Measurements from ENCODE around the gene PCDHGC5. TPM values are rescaled to one million over a fixed set of nuclear protein-coding genes. Genes with fewer than 3 reads are reported as not detected.

PCDHGC5 gene
- polyA plus RNA-seq, 3 donors from 2014 or later = not detected

GRCh38 chr5:141534492-141535213 is 45.8 kb downstream of the PCDHGC5 start:
- no peaks in the 10 kb centered on the region for H3K9me3 Mint-ChIP-seq
- H3K4me3 Mint-ChIP-seq = no peak overlapping the region
- peaks cover 0 to 2% (median under 1%) of the 10 kb centered on the region in 3 donors for H3K27me3 Mint-ChIP-seq (ENCODE audit: low read depth in 3 of 3)
- H3K27ac Mint-ChIP-seq = peak overlapping the region in 4 of 6 donors; percentile 49 to 70 (median 51)
- peaks cover 12 to 24% (median 19%) of the 10 kb centered on the region in 3 donors for H3K36me3 Mint-ChIP-seq
- no peak for DNase-seq
- peaks cover 10 to 31% of the 10 kb centered on the region in 2 donors for H3K4me1 Mint-ChIP-seq

Other genes with a start within 250 kb of the PCDHGC5 start
- gene PCDHB15, start 243.7 kb upstream of the PCDHGC5 start, polyA plus RNA-seq = under 1 TPM in 1 of 3 donors, not detected in 2; 0.16 TPM
- gene SLC25A2, start 185.0 kb upstream of the PCDHGC5 start, polyA plus RNA-seq = not detected
- gene TAF7, start 168.3 kb upstream of the PCDHGC5 start, polyA plus RNA-seq = 100 to 1,000 TPM; 136 to 191 (median 151) TPM
- not detected for gene PCDHGA1, start 158.6 kb upstream of the PCDHGC5 start, polyA plus RNA-seq
- gene PCDHGA2, start 150.3 kb upstream of the PCDHGC5 start, polyA plus RNA-seq = not detected
- under 1 TPM in 1 of 3 donors, not detected in 2; 0.11 TPM for gene PCDHGA3, start 145.3 kb upstream of the PCDHGC5 start, polyA plus RNA-seq
- gene PCDHGB1, start 139.0 kb upstream of the PCDHGC5 start, polyA plus RNA-seq = not detected
- under 1 TPM in 2 of 3 donors, not detected in 1; 0.10 to 0.11 TPM for gene PCDHGA4, start 134.1 kb upstream of the PCDHGC5 start, polyA plus RNA-seq
- gene PCDHGB2, start 129.1 kb upstream of the PCDHGC5 start, polyA plus RNA-seq = not detected
- gene PCDHGA5, start 124.9 kb upstream of the PCDHGC5 start, polyA plus RNA-seq = not detected
- gene PCDHGB3, start 118.8 kb upstream of the PCDHGC5 start, polyA plus RNA-seq = under 1 TPM in 2 of 3 donors, not detected in 1; 0.06 to 0.15 TPM
- not detected for gene PCDHGA6, start 115.2 kb upstream of the PCDHGC5 start, polyA plus RNA-seq
- gene PCDHGA7, start 106.3 kb upstream of the PCDHGC5 start, polyA plus RNA-seq = not detected
- under 1 TPM in 1 of 3 donors, not detected in 2; 0.13 TPM for gene PCDHGB4, start 101.4 kb upstream of the PCDHGC5 start, polyA plus RNA-seq
- under 1 TPM in 1 of 3 donors, not detected in 2; 0.07 TPM for gene PCDHGA8, start 96.4 kb upstream of the PCDHGC5 start, polyA plus RNA-seq
- 1 to 10 TPM in 2 of 3 donors, under 1 TPM in 1; 0.36 to 2.1 (median 2.0) TPM for gene PCDHGB5, start 91.1 kb upstream of the PCDHGC5 start, polyA plus RNA-seq
- under 1 TPM in 1 of 3 donors, not detected in 2; 0.04 TPM for gene PCDHGA9, start 86.3 kb upstream of the PCDHGC5 start, polyA plus RNA-seq
- gene PCDHGB6, start 81.1 kb upstream of the PCDHGC5 start, polyA plus RNA-seq = 1 to 10 TPM in 1 of 3 donors, under 1 TPM in 1, not detected in 1; 0.38 to 1.9 TPM
- under 1 TPM in 1 of 3 donors, not detected in 2; 0.43 TPM for gene PCDHGA10, start 76.1 kb upstream of the PCDHGC5 start, polyA plus RNA-seq
- gene PCDHGB7, start 71.4 kb upstream of the PCDHGC5 start, polyA plus RNA-seq = under 1 TPM in 1 of 3 donors, not detected in 2; 0.13 TPM
- gene PCDHGA11, start 68.0 kb upstream of the PCDHGC5 start, polyA plus RNA-seq = under 1 TPM in 1 of 3 donors, not detected in 2; 0.11 TPM
- under 1 TPM in 1 of 3 donors, not detected in 2; 0.25 TPM for gene PCDHGA12, start 58.6 kb upstream of the PCDHGC5 start, polyA plus RNA-seq
- 1 to 10 TPM in 1 of 3 donors, under 1 TPM in 2; 0.63 to 1.3 (median 0.77) TPM for gene PCDHGC3, start 13.1 kb upstream of the PCDHGC5 start, polyA plus RNA-seq
- gene PCDHGC4, start 4.1 kb upstream of the PCDHGC5 start, polyA plus RNA-seq = not detected
- 100 to 1,000 TPM; 108 to 187 (median 123) TPM for gene DIAPH1, start 129.9 kb downstream of the PCDHGC5 start, polyA plus RNA-seq
- 100 to 1,000 TPM in 1 of 3 donors, 10 to 100 TPM in 2; 71.5 to 140 (median 80.6) TPM for gene HDAC3, start 147.8 kb downstream of the PCDHGC5 start, polyA plus RNA-seq
- gene RELL2, start 147.9 kb downstream of the PCDHGC5 start, polyA plus RNA-seq = 1 to 10 TPM; 1.0 to 3.1 (median 1.5) TPM
- 10 to 100 TPM in 2 of 3 donors, 1 to 10 TPM in 1; 5.9 to 14.7 (median 10.9) TPM for gene FCHSD1, start 162.3 kb downstream of the PCDHGC5 start, polyA plus RNA-seq
- 1 to 10 TPM in 1 of 3 donors, under 1 TPM in 1, not detected in 1; 0.68 to 1.3 TPM for gene ARAP3, start 193.1 kb downstream of the PCDHGC5 start, polyA plus RNA-seq

Measured in immature natural killer cell (primary cell).